HepG2 (cell line): ENCODE results near the gene RIMBP2.

Experiments
- EZH2 ChIP-seq: conservative IDR thresholded peaks from 2 replicates; pipeline ENCODE4 v1.6.1; 2012; ENCODE audit warnings: mild to moderate bottlenecking, low read depth, low read length, moderate library complexity
- FOXM1 ChIP-seq: sonication (generic); formaldehyde crosslinking; IDR thresholded peaks from 2 replicates; pipeline ENCODE4 v1.5.0; 2020; ENCODE audit warnings: missing genetic modification reagents
- MYC ChIP-seq: sonication (generic); formaldehyde crosslinking; IDR thresholded peaks from 2 replicates; pipeline ENCODE4 v1.9.0; 2021; ENCODE audit warnings: missing genetic modification reagents, borderline replicate concordance
- POLR2AphosphoS5 ChIP-seq: IDR thresholded peaks from 2 replicates; pipeline ENCODE4 v1.6.1; 2012; ENCODE audit warnings: low read depth, low read length
- RFX5 ChIP-seq: IDR thresholded peaks from 2 replicates; pipeline ENCODE4 v1.6.1; 2011; ENCODE audit warnings: low read depth, low read length, improper control_type of control experiment
- SPEN ChIP-seq: sonication (generic); formaldehyde crosslinking; IDR thresholded peaks from 2 replicates; pipeline ENCODE4 v1.5.1; 2020; ENCODE audit warnings: low read depth, mild to moderate bottlenecking, missing genetic modification reagents
- ZKSCAN5 ChIP-seq: sonication (generic); formaldehyde crosslinking; IDR thresholded peaks from 2 replicates; pipeline ENCODE4 v1.5.1; 2020; ENCODE audit warnings: mild to moderate bottlenecking, missing genetic modification reagents
- ZMYM3 ChIP-seq: sonication (generic); formaldehyde crosslinking; IDR thresholded peaks from 2 replicates; pipeline ENCODE4 v1.5.1; 2020; ENCODE audit warnings: mild to moderate bottlenecking, missing genetic modification reagents
- ZNF232 ChIP-seq: sonication (generic); formaldehyde crosslinking; IDR thresholded peaks from 2 replicates; pipeline ENCODE4 v1.4.0; 2020; ENCODE audit warnings: missing genetic modification reagents, borderline replicate concordance
- TF ChIP-seq, protein P1 (sequence below): sonication (generic); formaldehyde crosslinking; IDR thresholded peaks from 2 replicates; pipeline ENCODE4 v1.4.0; 2020; ENCODE audit warnings: missing genetic modification reagents
- TF ChIP-seq, protein P2 (sequence below): fragments of 450-650 bp; IDR thresholded peaks from 2 replicates; pipeline ENCODE4 v1.6.1; 2017; ENCODE audit warnings: mild to moderate bottlenecking
- TF ChIP-seq, protein P3 (sequence below), 2 experiments: IDR thresholded peaks; 2 replicates each; pipeline ENCODE4 v1.6.1; 2011 to 2012; ENCODE audit warnings: low read length in 2 of 2, borderline replicate concordance in 1 of 2, low read depth in 1 of 2, mild to moderate bottlenecking in 1 of 2, moderate library complexity in 1 of 2

DNA sequence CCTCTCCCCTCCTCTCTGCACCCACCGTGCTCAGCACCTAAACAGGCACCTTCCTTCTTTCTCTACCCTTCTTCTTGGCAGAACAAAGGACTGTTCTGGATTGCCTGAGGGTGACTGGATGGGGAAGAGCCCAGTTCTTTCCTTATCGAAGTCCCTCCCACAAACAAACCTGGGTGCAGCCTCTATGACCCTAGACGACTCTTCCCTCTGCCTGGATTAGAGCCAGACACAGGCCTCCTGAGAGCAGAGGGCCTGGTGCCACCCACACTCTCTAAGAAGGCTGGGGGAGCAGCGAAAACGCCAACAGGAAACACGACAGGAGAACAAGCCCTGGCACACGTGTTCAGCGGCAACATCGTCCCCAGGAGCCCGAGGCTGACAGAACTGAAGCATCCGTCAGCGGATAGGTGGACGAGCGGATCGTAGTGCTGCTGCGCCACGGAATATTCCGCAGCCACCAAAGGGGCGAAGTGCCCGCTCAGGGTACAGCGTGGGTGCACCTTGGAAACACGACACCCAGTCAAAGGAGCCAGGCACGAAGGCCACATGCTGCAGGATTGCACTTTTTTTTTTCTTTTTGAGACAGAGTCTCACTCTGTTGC is 38.0 kb downstream of the RIMBP2 start:
- no peak for TF ChIP-seq MYC (CRISPR knock-in tag)
- no peak for TF ChIP-seq FOXM1 (CRISPR knock-in tag)
- TF ChIP-seq, protein P1, sequence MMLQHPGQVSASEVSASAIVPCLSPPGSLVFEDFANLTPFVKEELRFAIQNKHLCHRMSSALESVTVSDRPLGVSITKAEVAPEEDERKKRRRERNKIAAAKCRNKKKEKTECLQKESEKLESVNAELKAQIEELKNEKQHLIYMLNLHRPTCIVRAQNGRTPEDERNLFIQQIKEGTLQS, result no peak
- TF ChIP-seq ZNF232, result no peak
- TF ChIP-seq ZMYM3, result no peak
- TF ChIP-seq POLR2AphosphoS5, result no peak
- TF ChIP-seq, protein P2, sequence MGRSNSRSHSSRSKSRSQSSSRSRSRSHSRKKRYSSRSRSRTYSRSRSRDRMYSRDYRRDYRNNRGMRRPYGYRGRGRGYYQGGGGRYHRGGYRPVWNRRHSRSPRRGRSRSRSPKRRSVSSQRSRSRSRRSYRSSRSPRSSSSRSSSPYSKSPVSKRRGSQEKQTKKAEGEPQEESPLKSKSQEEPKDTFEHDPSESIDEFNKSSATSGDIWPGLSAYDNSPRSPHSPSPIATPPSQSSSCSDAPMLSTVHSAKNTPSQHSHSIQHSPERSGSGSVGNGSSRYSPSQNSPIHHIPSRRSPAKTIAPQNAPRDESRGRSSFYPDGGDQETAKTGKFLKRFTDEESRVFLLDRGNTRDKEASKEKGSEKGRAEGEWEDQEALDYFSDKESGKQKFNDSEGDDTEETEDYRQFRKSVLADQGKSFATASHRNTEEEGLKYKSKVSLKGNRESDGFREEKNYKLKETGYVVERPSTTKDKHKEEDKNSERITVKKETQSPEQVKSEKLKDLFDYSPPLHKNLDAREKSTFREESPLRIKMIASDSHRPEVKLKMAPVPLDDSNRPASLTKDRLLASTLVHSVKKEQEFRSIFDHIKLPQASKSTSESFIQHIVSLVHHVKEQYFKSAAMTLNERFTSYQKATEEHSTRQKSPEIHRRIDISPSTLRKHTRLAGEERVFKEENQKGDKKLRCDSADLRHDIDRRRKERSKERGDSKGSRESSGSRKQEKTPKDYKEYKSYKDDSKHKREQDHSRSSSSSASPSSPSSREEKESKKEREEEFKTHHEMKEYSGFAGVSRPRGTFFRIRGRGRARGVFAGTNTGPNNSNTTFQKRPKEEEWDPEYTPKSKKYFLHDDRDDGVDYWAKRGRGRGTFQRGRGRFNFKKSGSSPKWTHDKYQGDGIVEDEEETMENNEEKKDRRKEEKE, result no peak
- TF ChIP-seq, protein P3, sequence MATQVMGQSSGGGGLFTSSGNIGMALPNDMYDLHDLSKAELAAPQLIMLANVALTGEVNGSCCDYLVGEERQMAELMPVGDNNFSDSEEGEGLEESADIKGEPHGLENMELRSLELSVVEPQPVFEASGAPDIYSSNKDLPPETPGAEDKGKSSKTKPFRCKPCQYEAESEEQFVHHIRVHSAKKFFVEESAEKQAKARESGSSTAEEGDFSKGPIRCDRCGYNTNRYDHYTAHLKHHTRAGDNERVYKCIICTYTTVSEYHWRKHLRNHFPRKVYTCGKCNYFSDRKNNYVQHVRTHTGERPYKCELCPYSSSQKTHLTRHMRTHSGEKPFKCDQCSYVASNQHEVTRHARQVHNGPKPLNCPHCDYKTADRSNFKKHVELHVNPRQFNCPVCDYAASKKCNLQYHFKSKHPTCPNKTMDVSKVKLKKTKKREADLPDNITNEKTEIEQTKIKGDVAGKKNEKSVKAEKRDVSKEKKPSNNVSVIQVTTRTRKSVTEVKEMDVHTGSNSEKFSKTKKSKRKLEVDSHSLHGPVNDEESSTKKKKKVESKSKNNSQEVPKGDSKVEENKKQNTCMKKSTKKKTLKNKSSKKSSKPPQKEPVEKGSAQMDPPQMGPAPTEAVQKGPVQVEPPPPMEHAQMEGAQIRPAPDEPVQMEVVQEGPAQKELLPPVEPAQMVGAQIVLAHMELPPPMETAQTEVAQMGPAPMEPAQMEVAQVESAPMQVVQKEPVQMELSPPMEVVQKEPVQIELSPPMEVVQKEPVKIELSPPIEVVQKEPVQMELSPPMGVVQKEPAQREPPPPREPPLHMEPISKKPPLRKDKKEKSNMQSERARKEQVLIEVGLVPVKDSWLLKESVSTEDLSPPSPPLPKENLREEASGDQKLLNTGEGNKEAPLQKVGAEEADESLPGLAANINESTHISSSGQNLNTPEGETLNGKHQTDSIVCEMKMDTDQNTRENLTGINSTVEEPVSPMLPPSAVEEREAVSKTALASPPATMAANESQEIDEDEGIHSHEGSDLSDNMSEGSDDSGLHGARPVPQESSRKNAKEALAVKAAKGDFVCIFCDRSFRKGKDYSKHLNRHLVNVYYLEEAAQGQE (IDR thresholded peaks at IDR 0.05; ENCODE audit: borderline replicate concordance in 1 of 2, low read depth in 1 of 2, low read length in 2 of 2), result no peak
- no peak for TF ChIP-seq EZH2
- no peak for TF ChIP-seq RFX5
- TF ChIP-seq SPEN (CRISPR knock-in tag), result no peak
- TF ChIP-seq ZKSCAN5 (CRISPR knock-in tag), result no peak
